NCI-H146 treated with DMSO at 0.1 percent for 48 hours (cell line): Measurements from ENCODE around the gene KSR1.

Experiments
- DNase-seq: peaks from one replicate; lab custom pipeline; 2025; ENCODE audit not compliant: unreplicated experiment; lab: John Stamatoyannopoulos, UW

KSR1 gene

GRCh38 chr17:27585153-27585681 is 129.0 kb downstream of the KSR1 start:
- DNase-seq, result no peak

GRCh38 chr17:27585792-27586191 is 129.5 kb downstream of the KSR1 start:
- no peak for DNase-seq

GRCh38 chr17:27586203-27586721 is 130.0 kb downstream of the KSR1 start:
- no peak for DNase-seq

- DNase-seq, result no peak
Measured at GRCh38 chr17:27588354-27588753, 132.1 kb downstream of the KSR1 start.

- no peak for DNase-seq
Measured at GRCh38 chr17:27590864-27591263, 134.6 kb downstream of the KSR1 start.

- no peak for DNase-seq
Measured at GRCh38 chr17:27591986-27592385, 135.7 kb downstream of the KSR1 start.

- DNase-seq, result no peak
Measured at GRCh38 chr17:27593232-27593856, 137.1 kb downstream of the KSR1 start.

- DNase-seq, result no peak
Measured at GRCh38 chr17:27593857-27594255, 137.6 kb downstream of the KSR1 start.

GRCh38 chr17:27595208-27595607 is 139.0 kb downstream of the KSR1 start:
- no peak for DNase-seq

GRCh38 chr17:27596096-27596495 is 139.8 kb downstream of the KSR1 start:
- no peak for DNase-seq

- no peak for DNase-seq
Measured at GRCh38 chr17:27596566-27597187, 140.4 kb downstream of the KSR1 start.

- no peak for DNase-seq
Measured at GRCh38 chr17:27597188-27597580, 140.9 kb downstream of the KSR1 start.

GRCh38 chr17:27597783-27598320 is 141.6 kb downstream of the KSR1 start:
- no peak for DNase-seq

GRCh38 chr17:27598337-27599050 is 142.2 kb downstream of the KSR1 start:
- no peak for DNase-seq

GRCh38 chr17:27600471-27600870 is 144.2 kb downstream of the KSR1 start:
- DNase-seq, result no peak

GRCh38 chr17:27601069-27601974 is 145.1 kb downstream of the KSR1 start:
- peak; percentile 57 for DNase-seq

GRCh38 chr17:27601975-27602302 is 145.7 kb downstream of the KSR1 start:
- no peak for DNase-seq

- no peak for DNase-seq
Measured at GRCh38 chr17:27602721-27603420, 146.6 kb downstream of the KSR1 start.

GRCh38 chr17:27603421-27603770 is 147.1 kb downstream of the KSR1 start:
- no peak for DNase-seq
